CD14-positive monocyte (primary cell): Measurements from ENCODE around the gene DHX58. TPM values are rescaled to one million over a fixed set of nuclear protein-coding genes. Genes with fewer than 3 reads are reported as not detected.

ENCODE experiments used
- DNase-seq, 3 donors: peaks; one replicate each; pipeline ENCODE4 v3.0.0-alpha.2; 2011 to 2022
- H2AFZ ChIP-seq: 2 replicates; pipeline ENCODE4 v1.6.0; 2012; ENCODE audit warnings: mild to moderate bottlenecking, low read depth, low read length, inconsistent platforms; ENCODE audit not compliant: insufficient read depth, poor library complexity, severe bottlenecking
- H3K27ac ChIP-seq, 2 donors: 1 replicate in 1 of 2; 2 replicates in 1 of 2; pipeline ENCODE4 v1.5.1; 2012 to 2013; ENCODE audit warnings: low read length in 2 of 2, control low read depth in 1 of 2, inconsistent platforms in 1 of 2, low read depth in 1 of 2, mild to moderate bottlenecking in 1 of 2
- H3K27me3 ChIP-seq, 2 donors: one replicate each; pipeline versions ENCODE4 v1.6.0 to v1.6.1; 2011 to 2013; ENCODE audit warnings: low read length in 2 of 2; ENCODE audit not compliant: control insufficient read depth in 2 of 2, insufficient read depth in 2 of 2
- H3K36me3 ChIP-seq, 2 donors: replicated peaks in 1 of 2; 1 replicate in 1 of 2; 2 replicates in 1 of 2; pipeline versions ENCODE4 v1.5.1 to v1.6.1; 2012 to 2013; ENCODE audit warnings: low read length in 2 of 2, control low read depth in 1 of 2, inconsistent platforms in 1 of 2, mild to moderate bottlenecking in 1 of 2; ENCODE audit not compliant: insufficient read depth in 2 of 2, control insufficient read depth in 1 of 2
- H3K4me1 ChIP-seq, 2 donors: 1 replicate in 1 of 2; 2 replicates in 1 of 2; pipeline versions ENCODE4 v1.5.1 to v1.6.1; 2012 to 2013; ENCODE audit warnings: low read length in 2 of 2, control low read depth in 1 of 2, inconsistent platforms in 1 of 2, mild to moderate bottlenecking in 1 of 2, moderate library complexity in 1 of 2; ENCODE audit not compliant: insufficient read depth in 2 of 2, control insufficient read depth in 1 of 2
- H3K4me2 ChIP-seq: replicated peaks from 2 replicates; pipeline ENCODE3; 2012; ENCODE audit warnings: low read length, moderate library complexity, mild to moderate bottlenecking; ENCODE audit not compliant: poor library complexity, severe bottlenecking; ENCODE audit errors: extremely low read depth
- H3K4me3 ChIP-seq, 3 experiments: fragments of 200-600 bp in 1 of 3; sonication (generic) in 1 of 3; replicated peaks in 1 of 3; 1 replicate in 2 of 3; 2 replicates in 1 of 3; pipeline ENCODE4 v1.5.1; 2011 to 2013; ENCODE audit warnings: low read length in 3 of 3, mild to moderate bottlenecking in 3 of 3, control low read depth in 2 of 3, low read depth in 2 of 3, inconsistent platforms in 1 of 3, moderate library complexity in 1 of 3
- H3K79me2 ChIP-seq: 2 replicates; pipeline ENCODE4 v1.6.0; 2012; ENCODE audit warnings: mild to moderate bottlenecking, control low read depth, inconsistent platforms, low read length, moderate library complexity; ENCODE audit not compliant: insufficient read depth
- H3K9ac ChIP-seq: 2 replicates; pipeline ENCODE4 v1.6.0; 2017; ENCODE audit warnings: low read length, mild to moderate bottlenecking; ENCODE audit not compliant: insufficient read depth, poor library complexity, severe bottlenecking
- H3K9me3 ChIP-seq, 2 donors: replicated peaks in 1 of 2; 1 replicate in 1 of 2; 2 replicates in 1 of 2; pipeline versions ENCODE4 v1.5.1 to v1.6.1; 2012 to 2013; ENCODE audit warnings: low read length in 2 of 2, control low read depth in 1 of 2; ENCODE audit not compliant: control insufficient read depth in 1 of 2, insufficient read depth in 1 of 2
- H4K20me1 ChIP-seq: 2 replicates; pipeline ENCODE4 v1.6.0; 2012; ENCODE audit warnings: mild to moderate bottlenecking, low read length, control low read depth, moderate library complexity; ENCODE audit not compliant: insufficient read depth
- H3K27ac Mint-ChIP-seq, 7 donors: one replicate each; pipeline ENCODE4 v1.8.0; 2020; ENCODE audit warnings: mild to moderate bottlenecking in 7 of 7, mixed read lengths in 7 of 7, moderate library complexity in 6 of 7, inconsistent platforms in 2 of 7
- H3K27me3 Mint-ChIP-seq, 3 donors: one replicate each; pipeline ENCODE4 v1.8.0; 2021 to 2022; ENCODE audit warnings: low read depth in 3 of 3, mild to moderate bottlenecking in 3 of 3, mixed read lengths in 3 of 3, moderate library complexity in 3 of 3, inconsistent platforms in 1 of 3
- H3K36me3 Mint-ChIP-seq, 2 donors: one replicate each; pipeline ENCODE4 v1.8.0; 2020; ENCODE audit warnings: mixed read lengths in 2 of 2, inconsistent platforms in 1 of 2, mild to moderate bottlenecking in 1 of 2
- H3K4me1 Mint-ChIP-seq: one replicate; pipeline ENCODE4 v1.8.0; 2020; ENCODE audit warnings: mild to moderate bottlenecking, mixed read lengths
- H3K4me3 Mint-ChIP-seq, 2 donors: one replicate each; pipeline ENCODE4 v1.8.0; 2020; ENCODE audit warnings: mild to moderate bottlenecking in 2 of 2, mixed read lengths in 2 of 2, moderate library complexity in 1 of 2
- H3K9me3 Mint-ChIP-seq, 7 donors: one replicate each; pipeline ENCODE4 v1.8.0; 2020 to 2022; ENCODE audit warnings: mixed read lengths in 7 of 7, mild to moderate bottlenecking in 6 of 7, moderate library complexity in 6 of 7, inconsistent platforms in 2 of 7
- CTCF ChIP-seq: fragments of 200-600 bp; IDR thresholded peaks from one replicate; pipeline ENCODE4 v1.8.0; 2022; ENCODE audit warnings: antibody characterized with exemption, mild to moderate bottlenecking
- WGBS: methylation state at CpG from one replicate; pipeline ENCODE4 v1.1.5; 2013; ENCODE audit warnings: missing lambda C conversion rate; ENCODE audit not compliant: insufficient coverage; 5-methylcytosine and 5-hydroxymethylcytosine counted together
- intact Hi-C, 2 donors: fragments of 100-400 bp; cut with micrococcal nuclease; formaldehyde crosslinking; loops; one replicate each; pipeline versions ENCODE4 v1.15.0 to v1.15.1; 2023
- polyA plus RNA-seq, 3 donors: library from polyadenylated mRNA; depleted of rRNA in 1 of 3; unstranded in 2 of 3; stranded (reverse) in 1 of 3; fragments of 300-500 nt in 2 of 3; fragments of >200 nt in 1 of 3; fragmentation: Illumina TruSeq in 2 of 3; gene quantifications; 1 replicate in 2 of 3; 2 replicates in 1 of 3; pipeline ENCODE4 v1.2.3, GENCODE V29; 2012 to 2021

DHX58 gene
- polyA plus RNA-seq, 3 donors = 13.2 to 46.7 (median 16.0) TPM

- no peak for TF ChIP-seq CTCF
- peaks cover 0 to 5% (median 0%) of the 10 kb centered on the region in 7 donors for H3K9me3 Mint-ChIP-seq
- H3K9ac ChIP-seq = no peak overlapping the region
- WGBS = 87% methylated on average over 6 of the region's 7 CpGs
- peaks cover 20 to 42% (median 30%) of the 10 kb centered on the region in 3 donors for H3K27me3 Mint-ChIP-seq
- H3K27ac Mint-ChIP-seq = no peak overlapping the region
- no peak overlapping the region for H3K27ac ChIP-seq
- peak overlapping the region; percentile 64 to 89 for H3K4me3 Mint-ChIP-seq
- DNase-seq = no peak
- peaks cover 14% of the 10 kb centered on the region for H3K4me1 Mint-ChIP-seq
- H3K79me2 ChIP-seq = no peaks in the 10 kb centered on the region
- H3K4me3 ChIP-seq = no peak overlapping the region
- H2AFZ ChIP-seq = no peak overlapping the region
- H3K36me3 ChIP-seq = no peaks in the 10 kb centered on the region
- H3K36me3 Mint-ChIP-seq = no peaks in the 10 kb centered on the region
- intact Hi-C loops = no loop called here
- peaks cover 0 to 7% of the 10 kb centered on the region in 2 donors for H3K27me3 ChIP-seq
- H4K20me1 ChIP-seq = no peaks in the 10 kb centered on the region
- no peaks in the 10 kb centered on the region for H3K9me3 ChIP-seq
- no peak overlapping the region for H3K4me2 ChIP-seq
- peaks cover 9 to 12% of the 10 kb centered on the region in 2 donors for H3K4me1 ChIP-seq
Observed at GRCh38 chr17:42051645-42052044, 60.9 kb downstream of the DHX58 start.

Other genes starting within 250 kb of the DHX58 start
- 1 to 10 TPM; 3.0 to 4.1 (median 3.4) TPM for gene KLHL11, start 247.3 kb downstream of the DHX58 start, polyA plus RNA-seq
- gene ACLY, start 193.8 kb downstream of the DHX58 start, polyA plus RNA-seq = 10 to 100 TPM; 41.0 to 48.3 (median 45.1) TPM
- under 1 TPM; 0.04 to 0.28 (median 0.23) TPM for gene ODAD4, start 182.1 kb downstream of the DHX58 start, polyA plus RNA-seq
- 10 to 100 TPM; 19.0 to 50.2 (median 47.0) TPM for gene CNP, start 145.9 kb downstream of the DHX58 start, polyA plus RNA-seq
- gene DNAJC7, start 95.3 kb downstream of the DHX58 start, polyA plus RNA-seq = 10 to 100 TPM; 29.1 to 79.7 (median 59.6) TPM
- gene NKIRAS2, start 92.6 kb downstream of the DHX58 start, polyA plus RNA-seq = 10 to 100 TPM; 51.1 to 77.1 (median 69.9) TPM
- under 1 TPM; 0.20 to 0.52 (median 0.28) TPM for gene C17orf113, start 62.1 kb downstream of the DHX58 start, polyA plus RNA-seq
- under 1 TPM in 2 of 3 donors, not detected in 1; 0.09 to 0.55 TPM for gene ZNF385C, start 14.2 kb downstream of the DHX58 start, polyA plus RNA-seq
- 10 to 100 TPM in 1 of 3 donors, 1 to 10 TPM in 2; 1.9 to 68.7 (median 2.0) TPM for gene KAT2A, start 8.7 kb upstream of the DHX58 start, polyA plus RNA-seq
- gene HSPB9, start 10.1 kb upstream of the DHX58 start, polyA plus RNA-seq = under 1 TPM in 1 of 3 donors, not detected in 2; 0.04 TPM
- gene RAB5C, start 42.3 kb upstream of the DHX58 start, polyA plus RNA-seq = 100 to 1,000 TPM; 165 to 204 (median 171) TPM
- gene KCNH4, start 68.4 kb upstream of the DHX58 start, polyA plus RNA-seq = under 1 TPM in 1 of 3 donors, not detected in 2; 0.05 TPM
- not detected for gene HCRT, start 72.7 kb upstream of the DHX58 start, polyA plus RNA-seq
- 10 to 100 TPM; 20.0 to 31.6 (median 20.6) TPM for gene GHDC, start 81.8 kb upstream of the DHX58 start, polyA plus RNA-seq
- 100 to 1,000 TPM in 1 of 3 donors, 10 to 100 TPM in 2; 28.5 to 103 (median 47.9) TPM for gene STAT5B, start 163.7 kb upstream of the DHX58 start, polyA plus RNA-seq
- gene STAT5A, start 175.8 kb upstream of the DHX58 start, polyA plus RNA-seq = 10 to 100 TPM; 30.5 to 91.1 (median 49.8) TPM